ENCODE results near the gene CIB4.

CIB4 gene

DNA sequence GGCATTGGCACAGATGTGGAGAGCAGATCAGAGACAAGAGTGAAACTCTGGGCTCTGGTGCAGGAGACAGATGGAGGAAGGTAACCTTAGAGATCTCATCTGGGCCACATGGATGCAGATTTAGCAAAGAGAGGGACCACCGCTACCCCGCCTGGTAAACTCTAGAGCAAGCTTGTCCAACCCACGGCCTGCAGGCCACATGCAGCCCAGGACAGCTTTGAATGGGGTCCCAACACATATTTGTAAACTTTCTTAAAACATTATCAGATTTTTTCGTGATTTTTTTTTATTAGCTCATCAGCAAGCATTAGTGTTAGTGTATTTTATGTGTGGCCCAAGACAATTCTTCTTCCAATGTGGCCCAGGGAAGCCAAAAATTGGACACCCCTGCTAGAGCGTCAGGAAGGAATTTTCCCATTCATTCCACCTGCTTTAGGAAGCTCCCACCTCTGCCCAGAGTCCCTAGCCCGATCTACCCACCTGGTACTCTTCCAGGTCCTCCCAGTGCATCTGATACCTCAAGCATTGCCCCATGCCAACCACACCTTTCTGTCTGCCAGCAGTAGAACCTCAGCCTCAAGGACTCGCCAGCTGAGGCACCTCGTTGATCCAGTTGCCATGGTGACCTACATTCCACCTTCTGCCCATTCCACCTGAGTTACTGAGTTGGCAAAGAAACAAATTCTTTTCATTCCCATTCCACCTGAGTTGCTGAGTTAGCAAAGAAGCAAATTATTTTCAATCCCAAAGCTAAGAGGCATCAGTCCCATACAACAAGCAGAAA, at the start of gene CIB4:
Gene CIB4, minus strand, starts transcription at position 586 of the 784 bp plus-strand sequence. Its CDS starts 52 bp downstream, at position 534.
- Histone ChIP-seq H3K4me3 (ENCODE audit: low read depth, low read length) (no peak within 1 kb of the TSS), H3K27ac (ENCODE audit: low read depth, low read length) (no peak within 1 kb of the TSS), H3K9me3 (ENCODE audit: control insufficient read depth, insufficient read depth, low read length) (no peaks in the 10 kb centered on the region), H3K27me3 (ENCODE audit: control insufficient read depth, insufficient read depth, low read length) (no peaks in the 10 kb centered on the region), H3K36me3 (ENCODE audit: control insufficient read depth, insufficient read depth, low read length) (no peaks in the 10 kb centered on the region), H3K9ac (ENCODE audit: low read depth, low read length) (no peak within 1 kb of the TSS), H3K4me1 (ENCODE audit: control insufficient read depth, insufficient read depth, low read length) (peaks cover 4% of the 10 kb centered on the region; the same call in 1 of the 2 replicates)

DNA sequence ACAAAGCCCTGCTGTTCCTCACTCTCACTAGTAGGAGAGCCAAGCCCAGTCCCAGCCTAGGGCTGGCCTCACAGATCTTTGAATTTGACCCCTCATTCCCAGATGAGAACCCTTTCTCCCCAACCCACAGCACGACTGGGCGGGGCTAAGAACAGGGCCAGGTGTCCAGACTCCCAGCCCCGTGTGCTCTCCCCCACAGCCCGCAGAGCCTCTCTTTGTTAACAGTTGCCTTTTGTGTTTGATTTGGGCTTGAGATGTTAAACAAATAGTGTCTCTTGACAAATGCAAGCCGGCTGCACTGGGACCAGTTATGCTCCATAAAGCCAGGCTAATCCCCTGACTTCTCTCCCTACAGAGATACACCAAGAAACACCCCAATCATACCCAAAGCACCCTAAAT, 46.6 kb upstream of the CIB4 start:
- Histone ChIP-seq H3K4me1 (ENCODE audit: control insufficient read depth, insufficient read depth, low read length) (peaks cover 5% of the 10 kb centered on the region; the same call in 1 of the 2 replicates), H3K27me3 (ENCODE audit: control insufficient read depth, insufficient read depth, low read length) (peaks cover 32% of the 10 kb centered on the region), H3K4me3 (ENCODE audit: low read depth, low read length) (no peak overlapping the region), H3K9me3 (ENCODE audit: control insufficient read depth, insufficient read depth, low read length) (no peaks in the 10 kb centered on the region), H3K27ac (ENCODE audit: low read depth, low read length) (no peak overlapping the region), H3K36me3 (ENCODE audit: control insufficient read depth, insufficient read depth, low read length) (no peaks in the 10 kb centered on the region), H3K9ac (ENCODE audit: low read depth, low read length) (no peak overlapping the region)

GRCh38 chr2:26687328-26687727, 46.2 kb upstream of the CIB4 start:
- no peak overlapping the region for H3K4me3 ChIP-seq (ENCODE audit: low read depth, low read length)
- no peak overlapping the region for H3K9ac ChIP-seq (ENCODE audit: low read depth, low read length)
- no peaks in the 10 kb centered on the region for H3K9me3 ChIP-seq (ENCODE audit: control insufficient read depth, insufficient read depth, low read length)
- H3K27me3 ChIP-seq (ENCODE audit: control insufficient read depth, insufficient read depth, low read length), result peaks cover 32% of the 10 kb centered on the region
- H3K4me1 ChIP-seq (ENCODE audit: control insufficient read depth, insufficient read depth, low read length), result peaks cover 5% of the 10 kb centered on the region; the same call in 1 of the 2 replicates
- no peaks in the 10 kb centered on the region for H3K36me3 ChIP-seq (ENCODE audit: control insufficient read depth, insufficient read depth, low read length)
- H3K27ac ChIP-seq (ENCODE audit: low read depth, low read length), result no peak overlapping the region

- H3K9ac ChIP-seq (ENCODE audit: low read depth, low read length), result no peak overlapping the region
- H3K9me3 ChIP-seq (ENCODE audit: control insufficient read depth, insufficient read depth, low read length), result no peaks in the 10 kb centered on the region
- peaks cover 25% of the 10 kb centered on the region for H3K27me3 ChIP-seq (ENCODE audit: control insufficient read depth, insufficient read depth, low read length)
- no peaks in the 10 kb centered on the region for H3K4me1 ChIP-seq (ENCODE audit: control insufficient read depth, insufficient read depth, low read length)
- H3K27ac ChIP-seq (ENCODE audit: low read depth, low read length), result no peak overlapping the region
- no peaks in the 10 kb centered on the region for H3K36me3 ChIP-seq (ENCODE audit: control insufficient read depth, insufficient read depth, low read length)
- no peak overlapping the region for H3K4me3 ChIP-seq (ENCODE audit: low read depth, low read length)
These were observed 45.0 kb upstream of the CIB4 start for GRCh38 chr2:26685989-26686839.

DNA sequence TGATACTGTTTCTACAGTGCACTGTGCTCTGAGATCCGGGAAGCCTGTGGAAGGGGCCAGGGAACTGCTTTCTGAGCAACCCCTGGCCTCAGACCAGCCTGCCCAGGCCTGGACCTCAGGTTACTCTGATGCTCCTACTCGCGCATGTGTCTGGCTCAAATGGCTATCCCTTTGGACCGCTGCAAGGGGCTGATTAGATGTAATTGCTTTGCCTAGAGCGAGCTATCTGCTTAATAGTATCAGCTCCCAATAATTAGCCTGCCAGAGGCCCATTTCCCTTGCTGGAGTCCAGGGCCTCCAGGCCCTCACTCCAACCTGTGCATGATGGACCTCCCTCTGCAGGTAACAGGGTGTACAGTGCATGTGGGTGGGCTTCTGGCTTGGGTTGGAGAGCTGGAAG, 44.2 kb upstream of the CIB4 start:
- Histone ChIP-seq H3K36me3 (ENCODE audit: control insufficient read depth, insufficient read depth, low read length) (no peaks in the 10 kb centered on the region), H3K9me3 (ENCODE audit: control insufficient read depth, insufficient read depth, low read length) (no peaks in the 10 kb centered on the region), H3K27ac (ENCODE audit: low read depth, low read length) (no peak overlapping the region), H3K4me1 (ENCODE audit: control insufficient read depth, insufficient read depth, low read length) (no peaks in the 10 kb centered on the region), H3K9ac (ENCODE audit: low read depth, low read length) (no peak overlapping the region), H3K27me3 (ENCODE audit: control insufficient read depth, insufficient read depth, low read length) (peaks cover 16% of the 10 kb centered on the region; the same call in 1 of the 2 replicates), H3K4me3 (ENCODE audit: low read depth, low read length) (no peak overlapping the region)

GRCh38 chr2:26683583-26683982, 42.4 kb upstream of the CIB4 start:
- Histone ChIP-seq H3K4me1 (ENCODE audit: control insufficient read depth, insufficient read depth, low read length) (no peaks in the 10 kb centered on the region), H3K27me3 (ENCODE audit: control insufficient read depth, insufficient read depth, low read length) (peaks cover 5% of the 10 kb centered on the region; the same call in 1 of the 2 replicates), H3K27ac (ENCODE audit: low read depth, low read length) (no peak overlapping the region), H3K9me3 (ENCODE audit: control insufficient read depth, insufficient read depth, low read length) (no peaks in the 10 kb centered on the region), H3K9ac (ENCODE audit: low read depth, low read length) (no peak overlapping the region), H3K36me3 (ENCODE audit: control insufficient read depth, insufficient read depth, low read length) (no peaks in the 10 kb centered on the region), H3K4me3 (ENCODE audit: low read depth, low read length) (no peak overlapping the region)

- Histone ChIP-seq H3K4me3 (ENCODE audit: low read depth, low read length) (no peak overlapping the region), H3K4me1 (ENCODE audit: control insufficient read depth, insufficient read depth, low read length) (no peaks in the 10 kb centered on the region), H3K9ac (ENCODE audit: low read depth, low read length) (no peak overlapping the region), H3K27ac (ENCODE audit: low read depth, low read length) (no peak overlapping the region), H3K36me3 (ENCODE audit: control insufficient read depth, insufficient read depth, low read length) (no peaks in the 10 kb centered on the region), H3K27me3 (ENCODE audit: control insufficient read depth, insufficient read depth, low read length) (no peaks in the 10 kb centered on the region; the same call in 1 of the 2 replicates), H3K9me3 (ENCODE audit: control insufficient read depth, insufficient read depth, low read length) (no peaks in the 10 kb centered on the region)
These were observed 41.0 kb upstream of the CIB4 start for GRCh38 chr2:26682155-26682554.

DNA sequence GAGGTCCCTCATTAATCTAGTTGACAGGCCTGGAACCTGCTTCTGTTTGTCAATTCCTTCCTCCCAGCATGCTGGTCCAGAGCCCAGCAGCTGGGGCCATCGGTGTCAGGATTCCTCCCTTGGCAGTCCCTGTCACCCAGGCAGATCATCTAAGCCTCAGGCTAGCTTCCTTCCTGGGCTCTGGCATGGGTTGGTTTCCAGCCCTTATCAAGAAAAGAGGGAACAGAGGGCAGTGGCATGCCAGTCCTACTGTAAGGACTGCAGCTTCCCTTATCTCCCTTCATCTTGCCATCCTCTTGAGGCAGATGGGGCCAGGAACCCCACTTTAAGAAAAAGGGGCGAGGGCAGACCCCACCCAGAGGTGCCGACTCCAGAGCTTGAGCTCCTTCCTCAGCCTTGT, 40.5 kb upstream of the CIB4 start:
- Histone ChIP-seq H3K36me3 (ENCODE audit: control insufficient read depth, insufficient read depth, low read length) (no peaks in the 10 kb centered on the region), H3K27me3 (ENCODE audit: control insufficient read depth, insufficient read depth, low read length) (no peaks in the 10 kb centered on the region; the same call in 1 of the 2 replicates), H3K27ac (ENCODE audit: low read depth, low read length) (no peak overlapping the region), H3K9ac (ENCODE audit: low read depth, low read length) (no peak overlapping the region), H3K4me1 (ENCODE audit: control insufficient read depth, insufficient read depth, low read length) (no peaks in the 10 kb centered on the region), H3K9me3 (ENCODE audit: control insufficient read depth, insufficient read depth, low read length) (no peaks in the 10 kb centered on the region), H3K4me3 (ENCODE audit: low read depth, low read length) (no peak overlapping the region)

- no peaks in the 10 kb centered on the region for H3K4me1 ChIP-seq (ENCODE audit: control insufficient read depth, insufficient read depth, low read length)
- H3K27me3 ChIP-seq (ENCODE audit: control insufficient read depth, insufficient read depth, low read length), result no peaks in the 10 kb centered on the region
- no peaks in the 10 kb centered on the region for H3K9me3 ChIP-seq (ENCODE audit: control insufficient read depth, insufficient read depth, low read length)
These were observed 38.7 kb upstream of the CIB4 start for GRCh38 chr2:26679867-26680266.

DNA sequence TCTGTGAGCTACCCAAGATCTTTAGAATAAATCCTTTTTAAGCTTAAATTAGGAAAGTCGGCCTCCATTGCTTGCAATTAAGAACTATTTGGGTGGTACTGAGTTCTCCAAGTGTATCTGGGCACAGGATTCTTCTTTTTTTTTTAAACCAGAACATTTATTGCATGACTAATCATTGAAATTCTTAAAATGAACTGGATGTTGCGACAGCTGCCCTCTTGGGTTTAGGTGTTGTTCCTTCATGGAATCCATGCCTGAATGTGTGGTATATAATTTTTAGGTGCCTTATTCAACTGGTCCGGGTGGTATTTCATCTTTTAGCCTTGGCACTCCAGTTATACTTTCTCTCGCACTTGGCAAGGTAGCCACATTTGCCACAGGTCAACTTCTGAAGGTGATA, 36.9 kb upstream of the CIB4 start:
- Histone ChIP-seq H3K27me3 (ENCODE audit: control insufficient read depth, insufficient read depth, low read length) (no peaks in the 10 kb centered on the region), H3K9me3 (ENCODE audit: control insufficient read depth, insufficient read depth, low read length) (no peaks in the 10 kb centered on the region), H3K9ac (ENCODE audit: low read depth, low read length) (no peak overlapping the region), H3K36me3 (ENCODE audit: control insufficient read depth, insufficient read depth, low read length) (no peaks in the 10 kb centered on the region), H3K4me1 (ENCODE audit: control insufficient read depth, insufficient read depth, low read length) (no peaks in the 10 kb centered on the region), H3K27ac (ENCODE audit: low read depth, low read length) (no peak overlapping the region), H3K4me3 (ENCODE audit: low read depth, low read length) (no peak overlapping the region)

More at GRCh38 chr2:26679867-26680266, 38.7 kb upstream of the CIB4 start:
- Histone ChIP-seq H3K27ac (ENCODE audit: low read depth, low read length) (no peak overlapping the region), H3K36me3 (ENCODE audit: control insufficient read depth, insufficient read depth, low read length) (no peaks in the 10 kb centered on the region), H3K4me3 (ENCODE audit: low read depth, low read length) (no peak overlapping the region), H3K9ac (ENCODE audit: low read depth, low read length) (no peak overlapping the region)
